PC-9 (cell line): ENCODE results near the gene TBCD. TPM values are rescaled to one million over a fixed set of nuclear protein-coding genes. Genes with fewer than 3 reads are reported as not detected.

Experiments
- BruUV-seq: library from RNA; stranded (reverse); fragments of 400-500 nt; replicated peaks from 2 replicates; lab custom pipeline; 2021; lab: Mats Ljungman, UMichigan
- CTCF ChIA-PET: fragments of 300-600 bp; sonication (Branson Sonifier 250); formaldehyde crosslinking; loops from one replicate; lab custom pipeline; 2022; ENCODE audit warnings: antibody characterized with exemption; lab: Charles Lee
- POLR2A ChIA-PET: fragments of 300-600 bp; sonication (Branson Sonifier 250); formaldehyde crosslinking; loops from one replicate; lab custom pipeline; 2022; ENCODE audit warnings: antibody characterized with exemption; ENCODE audit not compliant: unreplicated experiment; lab: Charles Lee
- DNase-seq, 2 experiments: peaks; one replicate each; pipeline versions ENCODE4 v3.0.0 to v3.0.0-alpha.2; 2015 to 2022; ENCODE audit warnings: mixed read lengths in 1 of 2
- H2AFZ ChIP-seq: fragments of 200-600 bp; sonication (generic); 2 replicates; pipeline ENCODE4 v1.8.1; 2017; ENCODE audit warnings: antibody characterized with exemption
- H3F3A ChIP-seq: fragments of 200-600 bp; sonication (generic); 2 replicates; pipeline ENCODE4 v1.8.1; 2017; ENCODE audit warnings: antibody characterized with exemption, mild to moderate bottlenecking, low read depth; ENCODE audit not compliant: insufficient read depth
- H3K27ac ChIP-seq: fragments of 200-600 bp; sonication (generic); 2 replicates; pipeline ENCODE4 v1.6.1; 2016; ENCODE audit warnings: mixed run types
- H3K27me3 ChIP-seq: fragments of 200-600 bp; sonication (generic); 2 replicates; pipeline ENCODE4 v1.6.1; 2016; ENCODE audit warnings: low read depth, mixed run types; ENCODE audit not compliant: insufficient read depth
- H3K36me3 ChIP-seq: fragments of 200-600 bp; sonication (generic); 2 replicates; pipeline ENCODE4 v1.6.1; 2016; ENCODE audit warnings: low read depth, mixed run types
- H3K4me1 ChIP-seq: fragments of 200-600 bp; sonication (generic); replicated peaks from 2 replicates; pipeline ENCODE4 v1.6.1; 2016; ENCODE audit warnings: mixed run types; ENCODE audit not compliant: insufficient read depth
- H3K4me2 ChIP-seq: fragments of 200-600 bp; sonication (generic); 2 replicates; pipeline ENCODE4 v1.6.1; 2017; ENCODE audit warnings: mixed run types
- H3K4me3 ChIP-seq: fragments of 200-600 bp; sonication (generic); 2 replicates; pipeline ENCODE4 v1.6.1; 2016; ENCODE audit warnings: mixed run types
- H3K79me2 ChIP-seq: fragments of 200-600 bp; sonication (generic); 2 replicates; pipeline ENCODE4 v1.6.1; 2017; ENCODE audit warnings: low read depth, mixed run types
- H3K9me2 ChIP-seq: fragments of 200-600 bp; sonication (generic); 2 replicates; pipeline ENCODE4 v1.8.1; 2017; ENCODE audit warnings: mild to moderate bottlenecking; ENCODE audit not compliant: insufficient read depth
- H3K9me3 ChIP-seq: fragments of 200-600 bp; sonication (generic); 2 replicates; pipeline ENCODE4 v1.8.1; 2016; ENCODE audit warnings: low read depth; ENCODE audit not compliant: insufficient read depth
- H4K20me1 ChIP-seq: fragments of 200-600 bp; sonication (generic); 2 replicates; pipeline ENCODE4 v1.8.1; 2017; ENCODE audit not compliant: insufficient read depth
- CTCF ChIP-seq: fragments of 200-600 bp; sonication (generic); conservative IDR thresholded peaks from 2 replicates; pipeline ENCODE4 v1.6.1; 2017; ENCODE audit warnings: mixed run types, antibody characterized with exemption, mild to moderate bottlenecking, moderate library complexity
- EZH2 ChIP-seq: fragments of 200-600 bp; sonication (generic); IDR thresholded peaks from 2 replicates; pipeline ENCODE4 v1.8.0; 2017; ENCODE audit warnings: antibody characterized with exemption, low read depth
- intact Hi-C: fragments of 100-400 bp; cut with micrococcal nuclease; formaldehyde crosslinking; loops from one replicate; pipeline ENCODE4 v1.10.0; 2022; ENCODE audit not compliant: unreplicated experiment
- total RNA-seq: library from RNA; stranded (reverse); gene quantifications from 2 replicates; pipeline ENCODE4 v1.2.3, GENCODE V29; 2021

Gene TBCD
- total RNA-seq, 1 experiment from 2014 or later: 115 TPM

GRCh38 chr17:82864713-82865248 is 112.9 kb downstream of the TBCD start:
- peaks cover 11% of the 10 kb centered on the region for H3F3A ChIP-seq
- H3K9me2 ChIP-seq: no peaks in the 10 kb centered on the region
- ChIA-PET POLR2A (no interaction called here), CTCF (interaction anchor here (0.9 kb wide), 1 partner anchor 83 kb away, joined by 3 read pairs; no protein-coding TSS in a partner anchor)
- intact Hi-C loops: no loop called here
- DNase-seq: no peak
- no peaks in the 10 kb centered on the region for H3K9me3 ChIP-seq
- no TSS peak for BruUV-seq
- TF ChIP-seq CTCF (no peak), EZH2 (no peak)
- H3K36me3 ChIP-seq: no peaks in the 10 kb centered on the region
- H3K27ac ChIP-seq: no peak overlapping the region
- no peaks in the 10 kb centered on the region for H3K27me3 ChIP-seq
- no peak overlapping the region for H3K4me2 ChIP-seq
- peaks cover 24% of the 10 kb centered on the region for H3K4me1 ChIP-seq
- no peaks in the 10 kb centered on the region for H4K20me1 ChIP-seq
- no peak overlapping the region for H3K4me3 ChIP-seq
- H2AFZ ChIP-seq: no peak overlapping the region
- H3K79me2 ChIP-seq: peaks cover 25% of the 10 kb centered on the region

- Histone ChIP-seq H3K9me2 (no peaks in the 10 kb centered on the region), H3F3A (peaks cover 9% of the 10 kb centered on the region), H3K79me2 (peaks cover 24% of the 10 kb centered on the region), H3K4me3 (no peak overlapping the region), H3K4me2 (no peak overlapping the region), H3K27ac (no peak overlapping the region), H3K9me3 (no peaks in the 10 kb centered on the region), H3K36me3 (no peaks in the 10 kb centered on the region), H3K27me3 (no peaks in the 10 kb centered on the region), H4K20me1 (no peaks in the 10 kb centered on the region), H2AFZ (no peak overlapping the region), H3K4me1 (peaks cover 21% of the 10 kb centered on the region)
- ChIA-PET POLR2A (no interaction called here), CTCF (no interaction called here)
- no TSS peak for BruUV-seq
- no peak for TF ChIP-seq EZH2
- TF ChIP-seq CTCF: no peak
- DNase-seq: no peak
- intact Hi-C loops: no loop called here
Measured at GRCh38 chr17:82865274-82865673, 113.4 kb downstream of the TBCD start.

DNA sequence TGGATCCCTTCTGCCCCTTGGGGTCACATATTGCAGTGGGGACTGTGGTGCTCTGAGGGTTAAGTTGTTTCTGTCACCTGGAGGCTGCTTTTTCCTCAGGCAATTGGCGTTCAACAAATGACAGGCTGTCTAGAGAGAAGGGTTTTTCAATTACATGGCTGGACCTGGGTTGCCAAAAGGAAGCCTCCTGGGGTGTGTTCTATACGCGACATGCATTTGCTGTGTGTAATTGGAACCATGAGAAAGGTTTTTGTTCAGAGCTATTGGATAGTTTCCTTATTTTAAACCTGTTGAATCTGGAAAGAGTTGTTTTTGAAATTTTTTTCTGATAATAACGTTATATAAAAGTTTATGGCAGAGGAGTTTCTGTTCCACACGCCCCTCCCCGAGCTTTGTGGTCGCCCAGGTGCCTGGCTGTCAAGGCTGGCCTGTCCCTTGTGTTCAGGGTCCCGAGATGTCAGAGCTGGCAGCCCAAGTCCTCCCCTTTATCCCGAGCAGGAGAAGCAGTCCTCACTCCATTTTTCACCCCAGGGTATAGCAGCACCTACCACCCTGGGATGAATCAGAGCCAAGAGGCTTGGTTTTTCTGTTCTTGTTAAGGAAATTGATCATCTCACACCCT is 114.0 kb downstream of the TBCD start:
- H3K27me3 ChIP-seq: no peaks in the 10 kb centered on the region
- ChIA-PET POLR2A (no interaction called here), CTCF (no interaction called here)
- no peak overlapping the region for H2AFZ ChIP-seq
- no peak overlapping the region for H3K4me3 ChIP-seq
- peaks cover 18% of the 10 kb centered on the region for H3K79me2 ChIP-seq
- H3K36me3 ChIP-seq: no peaks in the 10 kb centered on the region
- no peak for DNase-seq
- TF ChIP-seq EZH2: no peak
- no peak for TF ChIP-seq CTCF
- BruUV-seq: no TSS peak
- H3K27ac ChIP-seq: no peak overlapping the region
- H3K9me3 ChIP-seq: no peaks in the 10 kb centered on the region
- H4K20me1 ChIP-seq: no peaks in the 10 kb centered on the region
- no peaks in the 10 kb centered on the region for H3K9me2 ChIP-seq
- H3K4me1 ChIP-seq: peaks cover 15% of the 10 kb centered on the region
- 0 out of 2 replicates have a peak, but pooled peaks cover 6% of the 10 kb centered on the region for H3F3A ChIP-seq
- no peak overlapping the region for H3K4me2 ChIP-seq
- intact Hi-C loops: no loop called here
